ENCODE data around the gene LRRC4C. TPM values are rescaled to one million over a fixed set of nuclear protein-coding genes. Genes with fewer than 3 reads are reported as not detected.

Gene LRRC4C
- total and polyA plus RNA-seq, 10 of the 15 experiments (the other 5 are each of a cell fraction or from before 2014, with no cell fraction given), result 1.5 TPM; not detected in 9

DNA sequence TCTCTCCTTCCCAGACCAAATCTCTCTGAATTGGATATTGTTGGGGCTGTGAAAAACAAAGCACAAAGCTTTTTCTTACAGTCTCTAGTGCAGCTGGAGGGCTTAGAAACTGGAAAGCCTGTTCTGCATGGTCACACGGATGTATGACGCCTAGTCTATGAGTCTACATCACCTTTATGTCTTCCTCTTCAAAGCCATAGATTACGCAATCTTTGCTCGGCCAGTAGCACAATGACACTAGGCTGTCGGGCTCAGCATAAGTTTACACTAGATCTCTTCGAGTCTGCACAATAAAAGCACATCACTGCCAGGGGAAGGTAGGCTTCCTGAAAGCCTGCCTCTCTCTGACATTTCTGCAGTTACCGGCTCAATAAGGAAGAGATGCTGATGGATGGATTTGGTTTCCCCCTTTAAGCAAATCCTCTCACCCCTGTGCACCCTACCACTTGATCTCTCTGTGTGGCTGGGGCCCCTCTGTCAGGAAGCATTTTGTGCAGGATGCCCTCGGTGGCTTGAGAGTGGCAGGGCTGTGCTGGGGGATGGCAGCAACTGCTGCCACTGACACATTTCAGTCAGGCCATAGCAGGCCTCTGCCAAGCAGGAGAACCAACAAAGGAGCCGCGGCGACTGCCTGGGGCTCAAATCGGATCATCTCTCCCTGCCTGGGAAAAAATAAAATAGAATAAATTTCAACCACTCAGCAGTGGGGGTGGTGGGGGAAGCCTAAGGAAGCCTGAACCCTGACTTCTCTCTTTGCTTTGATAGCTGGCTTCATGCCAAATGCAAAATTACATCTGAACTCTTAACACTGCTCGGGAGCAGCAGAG, 1272.8 kb downstream of the LRRC4C start:
- Histone ChIP-seq H3K9ac (ENCODE audit: control insufficient read depth, insufficient read depth, low read length) (no peak overlapping the region), H3K27me3 (replicated peaks in 1 of 2; ENCODE audit: control insufficient read depth in 2 of 2, insufficient read depth in 2 of 2, low read length in 1 of 2) (no peaks in the 10 kb centered on the region), H2AFZ (ENCODE audit: control insufficient read depth, low read depth, low read length) (no peak overlapping the region), H3K4me1 (ENCODE audit: control insufficient read depth, insufficient read depth, low read length) (no peaks in the 10 kb centered on the region; the same call in 1 of the 2 replicates), H3K79me2 (ENCODE audit: control insufficient read depth, insufficient read depth, low read length) (no peaks in the 10 kb centered on the region), H3K4me2 (ENCODE audit: control insufficient read depth, insufficient read depth) (no peak overlapping the region), H3K9me3 (replicated peaks; ENCODE audit: control insufficient read depth, insufficient read depth, low read length) (no peaks in the 10 kb centered on the region), H3K4me3 (no peak overlapping the region), H4K20me1 (ENCODE audit: control insufficient read depth, insufficient read depth) (no peaks in the 10 kb centered on the region), H3K36me3 (ENCODE audit: control insufficient read depth in 2 of 2, insufficient read depth in 2 of 2, low read length in 1 of 2) (no peaks in the 10 kb centered on the region), H3K27ac (ENCODE audit: control insufficient read depth, insufficient read depth) (no peak overlapping the region)
- ChIA-PET SMC1A (ENCODE audit: uncharacterized antibody, unreplicated experiment) (interaction anchor here (1.0 kb wide), 1 partner anchor 30 kb away, joined by 3 read pairs; no protein-coding TSS in a partner anchor), POLR2A (interaction anchor here (0.7 kb wide), 1 partner anchor 15 kb away, joined by 3 read pairs; no protein-coding TSS in a partner anchor), RAD21 (ENCODE audit: unreplicated experiment) (no interaction called here), CTCF (interaction anchor here (0.8 kb wide), 1 partner anchor 30 kb away, joined by 4 read pairs; no protein-coding TSS in a partner anchor)
- WGBS (ENCODE audit: insufficient coverage, insufficient replicate concordance, low lambda C conversion rate, missing lambda C conversion rate), result 67% methylated on average over 13 of the region's 13 CpGs
- no TSS peak for BruUV-seq (replicated peaks)
- no peak for DNase-seq (ENCODE audit: low read depth, low spot score)
- TF ChIP-seq, protein P1, sequence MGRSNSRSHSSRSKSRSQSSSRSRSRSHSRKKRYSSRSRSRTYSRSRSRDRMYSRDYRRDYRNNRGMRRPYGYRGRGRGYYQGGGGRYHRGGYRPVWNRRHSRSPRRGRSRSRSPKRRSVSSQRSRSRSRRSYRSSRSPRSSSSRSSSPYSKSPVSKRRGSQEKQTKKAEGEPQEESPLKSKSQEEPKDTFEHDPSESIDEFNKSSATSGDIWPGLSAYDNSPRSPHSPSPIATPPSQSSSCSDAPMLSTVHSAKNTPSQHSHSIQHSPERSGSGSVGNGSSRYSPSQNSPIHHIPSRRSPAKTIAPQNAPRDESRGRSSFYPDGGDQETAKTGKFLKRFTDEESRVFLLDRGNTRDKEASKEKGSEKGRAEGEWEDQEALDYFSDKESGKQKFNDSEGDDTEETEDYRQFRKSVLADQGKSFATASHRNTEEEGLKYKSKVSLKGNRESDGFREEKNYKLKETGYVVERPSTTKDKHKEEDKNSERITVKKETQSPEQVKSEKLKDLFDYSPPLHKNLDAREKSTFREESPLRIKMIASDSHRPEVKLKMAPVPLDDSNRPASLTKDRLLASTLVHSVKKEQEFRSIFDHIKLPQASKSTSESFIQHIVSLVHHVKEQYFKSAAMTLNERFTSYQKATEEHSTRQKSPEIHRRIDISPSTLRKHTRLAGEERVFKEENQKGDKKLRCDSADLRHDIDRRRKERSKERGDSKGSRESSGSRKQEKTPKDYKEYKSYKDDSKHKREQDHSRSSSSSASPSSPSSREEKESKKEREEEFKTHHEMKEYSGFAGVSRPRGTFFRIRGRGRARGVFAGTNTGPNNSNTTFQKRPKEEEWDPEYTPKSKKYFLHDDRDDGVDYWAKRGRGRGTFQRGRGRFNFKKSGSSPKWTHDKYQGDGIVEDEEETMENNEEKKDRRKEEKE (IDR thresholded peaks at IDR 0.05), result no peak
- TF ChIP-seq YY1 (IDR thresholded peaks at IDR 0.05; ENCODE audit: low read depth, low read length), result no peak
- no peak for TF ChIP-seq PML (IDR thresholded peaks at IDR 0.05; ENCODE audit: low read length)
- TF ChIP-seq, protein P2, sequence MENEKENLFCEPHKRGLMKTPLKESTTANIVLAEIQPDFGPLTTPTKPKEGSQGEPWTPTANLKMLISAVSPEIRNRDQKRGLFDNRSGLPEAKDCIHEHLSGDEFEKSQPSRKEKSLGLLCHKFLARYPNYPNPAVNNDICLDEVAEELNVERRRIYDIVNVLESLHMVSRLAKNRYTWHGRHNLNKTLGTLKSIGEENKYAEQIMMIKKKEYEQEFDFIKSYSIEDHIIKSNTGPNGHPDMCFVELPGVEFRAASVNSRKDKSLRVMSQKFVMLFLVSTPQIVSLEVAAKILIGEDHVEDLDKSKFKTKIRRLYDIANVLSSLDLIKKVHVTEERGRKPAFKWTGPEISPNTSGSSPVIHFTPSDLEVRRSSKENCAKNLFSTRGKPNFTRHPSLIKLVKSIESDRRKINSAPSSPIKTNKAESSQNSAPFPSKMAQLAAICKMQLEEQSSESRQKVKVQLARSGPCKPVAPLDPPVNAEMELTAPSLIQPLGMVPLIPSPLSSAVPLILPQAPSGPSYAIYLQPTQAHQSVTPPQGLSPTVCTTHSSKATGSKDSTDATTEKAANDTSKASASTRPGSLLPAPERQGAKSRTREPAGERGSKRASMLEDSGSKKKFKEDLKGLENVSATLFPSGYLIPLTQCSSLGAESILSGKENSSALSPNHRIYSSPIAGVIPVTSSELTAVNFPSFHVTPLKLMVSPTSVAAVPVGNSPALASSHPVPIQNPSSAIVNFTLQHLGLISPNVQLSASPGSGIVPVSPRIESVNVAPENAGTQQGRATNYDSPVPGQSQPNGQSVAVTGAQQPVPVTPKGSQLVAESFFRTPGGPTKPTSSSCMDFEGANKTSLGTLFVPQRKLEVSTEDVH (IDR thresholded peaks at IDR 0.05; ENCODE audit: low read depth, partially characterized antibody), result no peak
- TF ChIP-seq NR2F1 (conservative IDR thresholded peaks at IDR 0.05), result no peak
- peak in 1 of 2 experiments; percentile 30; a peak in 1 of 4 replicates for TF ChIP-seq CEBPB (IDR thresholded peaks at IDR 0.05; ENCODE audit: borderline replicate concordance in 1 of 2, low read depth in 2 of 2, low read length in 2 of 2)
- TF ChIP-seq, protein P3, sequence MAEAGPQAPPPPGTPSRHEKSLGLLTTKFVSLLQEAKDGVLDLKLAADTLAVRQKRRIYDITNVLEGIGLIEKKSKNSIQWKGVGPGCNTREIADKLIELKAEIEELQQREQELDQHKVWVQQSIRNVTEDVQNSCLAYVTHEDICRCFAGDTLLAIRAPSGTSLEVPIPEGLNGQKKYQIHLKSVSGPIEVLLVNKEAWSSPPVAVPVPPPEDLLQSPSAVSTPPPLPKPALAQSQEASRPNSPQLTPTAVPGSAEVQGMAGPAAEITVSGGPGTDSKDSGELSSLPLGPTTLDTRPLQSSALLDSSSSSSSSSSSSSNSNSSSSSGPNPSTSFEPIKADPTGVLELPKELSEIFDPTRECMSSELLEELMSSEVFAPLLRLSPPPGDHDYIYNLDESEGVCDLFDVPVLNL (IDR thresholded peaks at IDR 0.05; ENCODE audit: low read depth, low read length), result no peak
- intact Hi-C loops (cut with micrococcal nuclease; ENCODE audit: unreplicated experiment), result loop anchor here (5.0 kb wide), 1 partner anchor 106 kb away; no protein-coding TSS in a partner anchor
- FAIRE-seq, result no peak
- no peak for ATAC-seq
- in situ Hi-C loops (cut with MboI), result no loop called here
